IMR-90 (cell line): ENCODE results near the gene OR10H5. TPM values are rescaled to one million over a fixed set of nuclear protein-coding genes. Genes with fewer than 3 reads are reported as not detected.

Experiments used
- ATAC-seq: fragments of 200-7000 bp; cut with Tn5 transposase; 2 replicates; pipeline ENCODE4 v1.9.1; 2020; ENCODE audit warnings: low read depth, mild to moderate bottlenecking, moderate library complexity
- BruUV-seq: library from RNA; stranded (reverse); fragments of 400-500 nt; replicated peaks from 2 replicates; lab custom pipeline; 2021; lab: Mats Ljungman, UMichigan
- CTCF ChIA-PET: fragments of 300-600 bp; formaldehyde crosslinking; extraction: SDS; loops from one replicate; lab custom pipeline; 2021; ENCODE audit warnings: antibody characterized with exemption; lab: Yijun Ruan, JAX
- POLR2A ChIA-PET: fragments of 300-600 bp; sonication (Branson Sonifier 250); formaldehyde crosslinking; loops from one replicate; lab custom pipeline; 2022; ENCODE audit warnings: antibody characterized with exemption; ENCODE audit not compliant: unreplicated experiment; lab: Charles Lee
- DNase-seq: peaks from one replicate; pipeline ENCODE4 v3.0.0; 2013
- H2AFZ ChIP-seq: replicated peaks from 2 replicates; pipeline ENCODE3; 2013; ENCODE audit warnings: low read length, mild to moderate bottlenecking; ENCODE audit not compliant: poor library complexity
- H2AK5ac ChIP-seq: 2 replicates; pipeline ENCODE4 v1.6.1; 2013; ENCODE audit warnings: low read depth, low read length, inconsistent platforms
- H2AK9ac ChIP-seq: replicated peaks from 2 replicates; pipeline ENCODE3; 2013; ENCODE audit warnings: mild to moderate bottlenecking, low read depth, low read length, moderate library complexity; ENCODE audit not compliant: poor library complexity
- H2BK120ac ChIP-seq: 2 replicates; pipeline ENCODE4 v1.6.1; 2013; ENCODE audit warnings: low read depth, low read length, inconsistent platforms
- H2BK15ac ChIP-seq: 3 replicates; pipeline ENCODE4 v1.6.1; 2013; ENCODE audit warnings: low read depth, low read length, inconsistent platforms
- H2BK20ac ChIP-seq: 2 replicates; pipeline ENCODE4 v1.6.1; 2013; ENCODE audit warnings: low read depth, mild to moderate bottlenecking, inconsistent platforms, low read length, moderate library complexity
- H2BK5ac ChIP-seq: 2 replicates; pipeline ENCODE4 v1.6.1; 2013; ENCODE audit warnings: mild to moderate bottlenecking, low read depth, low read length, inconsistent platforms; ENCODE audit not compliant: poor library complexity, severe bottlenecking
- H3K14ac ChIP-seq: replicated peaks from 2 replicates; pipeline ENCODE4 v1.6.1; 2013; ENCODE audit warnings: low read depth, low read length, inconsistent platforms
- H3K18ac ChIP-seq: 2 replicates; pipeline ENCODE4 v1.6.1; 2013; ENCODE audit warnings: low read depth, low read length, control low read depth
- H3K23ac ChIP-seq: 2 replicates; pipeline ENCODE4 v1.6.1; 2013; ENCODE audit warnings: low read depth, low read length, inconsistent platforms
- H3K27ac ChIP-seq: 2 replicates; pipeline ENCODE4 v1.5.1; 2013; ENCODE audit warnings: mild to moderate bottlenecking, control low read depth, low read length; ENCODE audit not compliant: insufficient read depth
- H3K27me3 ChIP-seq: 2 replicates; pipeline ENCODE4 v1.6.1; 2013; ENCODE audit warnings: low read length; ENCODE audit not compliant: control insufficient read depth, insufficient read depth
- H3K36me3 ChIP-seq: 2 replicates; pipeline ENCODE4 v1.6.1; 2013; ENCODE audit warnings: low read length, mixed read lengths; ENCODE audit not compliant: control insufficient read depth, insufficient read depth
- H3K4ac ChIP-seq: 2 replicates; pipeline ENCODE4 v1.6.1; 2013; ENCODE audit warnings: low read depth, low read length, inconsistent platforms
- H3K4me1 ChIP-seq: 2 replicates; pipeline ENCODE4 v1.6.1; 2013; ENCODE audit warnings: low read length, mixed read lengths; ENCODE audit not compliant: control insufficient read depth, insufficient read depth
- H3K4me2 ChIP-seq: 2 replicates; pipeline ENCODE4 v1.6.1; 2013; ENCODE audit warnings: low read depth, mild to moderate bottlenecking, control low read depth, low read length, moderate library complexity
- H3K4me3 ChIP-seq: 2 replicates; pipeline ENCODE4 v1.5.1; 2013; ENCODE audit warnings: low read depth, mild to moderate bottlenecking, control low read depth, low read length, moderate library complexity; ENCODE audit not compliant: insufficient read depth
- H3K56ac ChIP-seq: 2 replicates; pipeline ENCODE4 v1.6.1; 2013; ENCODE audit warnings: low read length, inconsistent platforms; ENCODE audit not compliant: insufficient read depth; ENCODE audit errors: extremely low read depth
- H3K79me1 ChIP-seq, 2 experiments: 2 replicates each; pipeline ENCODE4 v1.6.1; 2013; ENCODE audit warnings: low read length in 2 of 2, inconsistent platforms in 1 of 2, low read depth in 1 of 2
- H3K9ac ChIP-seq: 2 replicates; pipeline ENCODE4 v1.6.1; 2013; ENCODE audit warnings: low read depth, low read length, control low read depth
- H3K9me1 ChIP-seq: 2 replicates; pipeline ENCODE4 v1.6.1; 2013; ENCODE audit warnings: low read length, inconsistent platforms; ENCODE audit not compliant: insufficient read depth
- H3K9me3 ChIP-seq: 2 replicates; pipeline ENCODE4 v1.6.1; 2013; ENCODE audit warnings: low read length; ENCODE audit not compliant: control insufficient read depth, insufficient read depth
- H4K20me1 ChIP-seq: 2 replicates; pipeline ENCODE4 v1.6.1; 2013; ENCODE audit warnings: low read length, inconsistent platforms; ENCODE audit not compliant: insufficient read depth
- H4K5ac ChIP-seq: 2 replicates; pipeline ENCODE4 v1.6.1; 2013; ENCODE audit warnings: mild to moderate bottlenecking, low read depth, low read length, control low read depth
- H4K8ac ChIP-seq, 2 experiments: 2 replicates each; pipeline ENCODE4 v1.6.1; 2013; ENCODE audit warnings: low read depth in 2 of 2, low read length in 2 of 2, control low read depth in 1 of 2, inconsistent platforms in 1 of 2
- H4K91ac ChIP-seq: 2 replicates; pipeline ENCODE4 v1.6.1; 2013; ENCODE audit warnings: low read depth, low read length, inconsistent platforms; ENCODE audit not compliant: insufficient read depth
- CEBPB ChIP-seq: IDR thresholded peaks from 2 replicates; pipeline ENCODE4 v1.6.1; 2012; ENCODE audit warnings: low read depth, low read length, improper control_type of control experiment
- NFE2L2 ChIP-seq: fragments of 150-350 bp; IDR thresholded peaks from 2 replicates; pipeline ENCODE4 v1.6.1; 2016; ENCODE audit warnings: low read depth, mild to moderate bottlenecking, low read length
- RAD21 ChIP-seq: IDR thresholded peaks from 2 replicates; pipeline ENCODE4 v1.6.1; 2012; ENCODE audit warnings: low read length, improper control_type of control experiment
- RFX5 ChIP-seq: IDR thresholded peaks from 2 replicates; pipeline ENCODE4 v1.8.0; 2012; ENCODE audit warnings: low read depth, mild to moderate bottlenecking, low read length, moderate library complexity
- WGBS, 2 experiments: methylation state at CpG; one replicate each; pipeline versions ENCODE4 v1.1.5 to v1.1.7; 2013; ENCODE audit warnings: missing lambda C conversion rate in 2 of 2; ENCODE audit not compliant: insufficient read length in 1 of 2; ENCODE audit errors: extremely low coverage in 2 of 2; 5-methylcytosine and 5-hydroxymethylcytosine counted together
- dilution Hi-C: fragments of 300-500 bp; cut with HindIII; formaldehyde crosslinking; loops from one replicate; pipeline ENCODE4 v1.14.3; 2018; ENCODE audit warnings: low sequenced_read_pairs; ENCODE audit not compliant: unreplicated experiment
- in situ Hi-C: fragments of 300-500 bp; cut with MboI; formaldehyde crosslinking; loops from 3 replicates; pipeline ENCODE4 v1.14.3; 2019; ENCODE audit warnings: low sequenced_read_pairs, inconsistent platforms, mixed read lengths
- intact Hi-C: fragments of 100-400 bp; cut with micrococcal nuclease; formaldehyde crosslinking; loops from 2 replicates; pipeline ENCODE4 v1.10.0; 2022
- polyA plus RNA-seq, 3 experiments: library from polyadenylated mRNA; depleted of rRNA; stranded (reverse); fragments of >200 nt; gene quantifications; 2 replicates each; pipeline ENCODE4 v1.2.3, GENCODE V29; 2012; ENCODE audit warnings: low replicate concordance in 1 of 3
- total RNA-seq: library from RNA; depleted of rRNA; stranded (reverse); fragments of >200 nt; gene quantifications from 2 replicates; pipeline ENCODE4 v1.2.3, GENCODE V29; 2012

The OR10H5 gene
- total and polyA plus RNA-seq, 2 of the 4 experiments (the other 2 are of a cell fraction): not detected

GRCh38 chr19:15758379-15758778 lies 29.1 kb upstream of the OR10H5 start:
- in situ Hi-C loops: no loop called here

More at GRCh38 chr19:15758379-15758778, 29.1 kb upstream of the OR10H5 start:
- Histone ChIP-seq H3K4me2 (no peak overlapping the region), H3K9me1 (no peaks in the 10 kb centered on the region), H3K36me3 (no peaks in the 10 kb centered on the region), H4K91ac (no peak overlapping the region), H3K14ac (no peak overlapping the region), H3K4ac (no peak overlapping the region), H2BK20ac (no peak overlapping the region), H3K4me1 (no peaks in the 10 kb centered on the region), H4K8ac (no peak overlapping the region), H2BK120ac (no peak overlapping the region), H3K79me1 (no peaks in the 10 kb centered on the region), H3K18ac (no peak overlapping the region), H2BK5ac (no peak overlapping the region), H2AK5ac (no peak overlapping the region), H2BK15ac (no peak overlapping the region), H4K5ac (no peak overlapping the region), H3K27ac (no peak overlapping the region), H3K9me3 (peaks cover 19% of the 10 kb centered on the region), H3K56ac (no peak overlapping the region), H2AK9ac (no peak overlapping the region), H3K23ac (no peak overlapping the region), H3K9ac (no peak overlapping the region), H4K20me1 (no peaks in the 10 kb centered on the region), H3K4me3 (no peak overlapping the region), H2AFZ (no peak overlapping the region), H3K27me3 (no peaks in the 10 kb centered on the region)
- no peak for TF ChIP-seq CEBPB
- no peak for TF ChIP-seq RFX5
- no peak for TF ChIP-seq RAD21
- TF ChIP-seq NFE2L2: no peak
- dilution Hi-C loops (no loop called here), intact Hi-C loops (no loop called here)
- ATAC-seq (no peak), DNase-seq (no peak)
- POLR2A ChIA-PET: no interaction called here
- no CpG with 5 or more reads among the region's 2 CpGs for WGBS, 2 experiments
- BruUV-seq: no TSS peak
- CTCF ChIA-PET: no interaction called here
